HG03196 (cell line): Measurements from ENCODE around the gene KRTAP16-1.
"Not testable (repeated sequence)": the region's sequence is repeated elsewhere in the genome, so short reads cannot be mapped to it uniquely, and the experiment has no call there.

Source experiments
- ATAC-seq: cut with Tn5 transposase; IDR thresholded peaks from one replicate; pipeline ENCODE4 v1.9.1; 2021; ENCODE audit not compliant: unreplicated experiment

Gene KRTAP16-1, protein sequence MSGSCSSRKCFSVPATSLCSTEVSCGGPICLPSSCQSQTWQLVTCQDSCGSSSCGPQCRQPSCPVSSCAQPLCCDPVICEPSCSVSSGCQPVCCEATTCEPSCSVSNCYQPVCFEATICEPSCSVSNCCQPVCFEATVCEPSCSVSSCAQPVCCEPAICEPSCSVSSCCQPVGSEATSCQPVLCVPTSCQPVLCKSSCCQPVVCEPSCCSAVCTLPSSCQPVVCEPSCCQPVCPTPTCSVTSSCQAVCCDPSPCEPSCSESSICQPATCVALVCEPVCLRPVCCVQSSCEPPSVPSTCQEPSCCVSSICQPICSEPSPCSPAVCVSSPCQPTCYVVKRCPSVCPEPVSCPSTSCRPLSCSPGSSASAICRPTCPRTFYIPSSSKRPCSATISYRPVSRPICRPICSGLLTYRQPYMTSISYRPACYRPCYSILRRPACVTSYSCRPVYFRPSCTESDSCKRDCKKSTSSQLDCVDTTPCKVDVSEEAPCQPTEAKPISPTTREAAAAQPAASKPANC

DNA sequence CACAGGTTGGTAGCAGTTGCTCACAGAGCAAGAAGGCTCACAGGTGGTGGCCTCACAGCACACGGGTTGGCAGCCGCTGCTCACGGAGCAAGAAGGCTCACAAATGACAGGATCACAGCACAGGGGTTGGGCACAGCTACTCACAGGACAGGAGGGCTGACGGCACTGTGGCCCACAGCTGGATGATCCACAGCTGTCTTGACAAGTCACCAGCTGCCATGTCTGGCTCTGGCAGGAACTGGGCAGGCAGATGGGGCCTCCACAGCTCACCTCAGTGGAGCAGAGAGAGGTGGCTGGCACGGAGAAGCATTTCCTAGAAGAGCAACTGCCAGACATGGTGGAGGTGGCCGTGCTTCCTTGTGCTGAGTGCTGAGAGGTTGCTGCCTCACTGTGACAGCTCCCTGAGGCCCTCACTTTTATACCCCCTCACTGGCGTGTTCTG, at the start of gene KRTAP16-1:
KRTAP16-1 (minus strand) TSS at position 392 of the 442 bp plus-strand sequence; CDS start at position 336, 56 bp downstream.
- ATAC-seq: peak; percentile 26

- ATAC-seq: no peak
Observed at GRCh38 chr17:41354536-41354935, 45.4 kb upstream of the KRTAP16-1 start.

DNA sequence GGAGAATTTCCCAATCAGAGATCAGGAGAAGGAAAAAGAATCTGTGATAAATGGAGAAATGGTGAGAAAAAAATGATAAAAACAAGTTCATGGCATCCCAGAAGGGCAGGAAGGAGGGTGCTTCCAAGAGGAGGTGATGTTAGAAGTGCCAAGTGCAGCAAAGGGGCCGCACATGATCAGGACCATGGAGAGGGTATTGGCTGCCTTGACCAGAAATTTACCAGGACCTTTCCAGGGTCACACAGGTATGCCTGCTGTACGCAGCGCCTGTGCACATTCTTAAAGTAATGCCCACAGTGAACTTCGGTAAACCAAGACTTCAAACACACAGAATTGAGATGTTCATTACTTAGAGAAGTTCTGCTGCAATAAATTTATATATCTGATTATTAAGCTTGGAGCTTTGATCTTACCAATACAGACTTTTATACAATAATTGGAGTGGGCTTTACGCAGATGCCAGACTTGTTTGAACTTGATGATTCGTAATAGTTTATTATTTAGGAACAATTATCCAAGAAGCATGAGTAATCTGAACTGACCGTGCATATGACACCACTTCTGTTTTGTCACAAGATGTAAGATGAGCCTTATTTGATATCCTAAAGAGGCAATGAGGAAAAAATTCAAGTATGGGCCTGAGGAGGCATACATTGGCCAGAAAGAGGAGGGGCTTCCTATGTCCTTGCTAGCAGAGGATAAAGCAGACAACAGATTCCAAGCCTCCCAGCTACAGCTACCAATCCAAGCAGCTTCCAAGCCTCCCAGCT, 43.7 kb upstream of the KRTAP16-1 start:
- ATAC-seq: no peak

DNA sequence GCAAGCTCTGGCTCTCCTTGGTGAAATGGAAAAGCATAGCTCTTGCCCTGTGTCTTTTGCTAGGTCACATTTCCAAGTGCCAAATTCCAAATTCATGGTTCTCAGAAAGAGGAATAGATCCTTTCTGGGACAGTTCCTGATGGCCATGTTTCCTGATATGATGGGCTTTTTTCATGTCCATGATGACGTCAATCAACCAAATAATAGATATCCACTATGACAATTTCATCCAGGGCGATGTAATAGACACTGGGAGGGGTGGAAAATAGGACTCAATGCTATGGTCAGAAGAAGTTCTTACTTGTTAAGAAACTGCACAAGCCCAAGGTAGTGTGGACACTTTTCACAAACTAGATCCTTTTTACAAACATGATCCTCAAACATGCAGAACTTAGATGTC, 42.1 kb upstream of the KRTAP16-1 start:
- ATAC-seq: no peak

GRCh38 chr17:41350381-41350878, 41.3 kb upstream of the KRTAP16-1 start, which contains the start of gene KRT33A:
TSS of gene KRT33A (minus strand) at chr17:41350828. CDS start at chr17:41350767, 61 bp downstream.
- ATAC-seq: not testable (repeated sequence)

- ATAC-seq: no peak
Observed at GRCh38 chr17:41347869-41348760, 39.0 kb upstream of the KRTAP16-1 start.

DNA sequence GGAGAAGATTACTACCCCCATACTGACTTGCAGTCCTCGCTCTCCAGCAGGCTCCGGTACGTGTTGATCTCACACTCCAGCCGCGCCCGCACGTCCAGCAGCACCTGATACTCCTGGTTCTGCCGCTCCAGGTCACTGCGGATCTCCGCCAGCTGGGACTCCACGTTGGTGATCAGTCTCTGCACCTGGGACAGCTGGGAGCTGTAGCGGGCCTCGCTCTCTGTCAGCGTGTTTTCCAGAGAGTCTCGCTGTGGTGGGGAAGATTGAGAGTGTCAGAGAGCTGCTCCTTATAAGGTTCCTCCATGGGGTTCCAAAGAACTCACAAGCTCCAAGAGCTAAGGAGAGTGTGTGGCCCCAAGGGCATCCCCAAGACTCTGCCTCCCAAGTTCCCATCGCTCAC, 37.3 kb upstream of the KRTAP16-1 start:
- ATAC-seq: not testable (repeated sequence)

DNA sequence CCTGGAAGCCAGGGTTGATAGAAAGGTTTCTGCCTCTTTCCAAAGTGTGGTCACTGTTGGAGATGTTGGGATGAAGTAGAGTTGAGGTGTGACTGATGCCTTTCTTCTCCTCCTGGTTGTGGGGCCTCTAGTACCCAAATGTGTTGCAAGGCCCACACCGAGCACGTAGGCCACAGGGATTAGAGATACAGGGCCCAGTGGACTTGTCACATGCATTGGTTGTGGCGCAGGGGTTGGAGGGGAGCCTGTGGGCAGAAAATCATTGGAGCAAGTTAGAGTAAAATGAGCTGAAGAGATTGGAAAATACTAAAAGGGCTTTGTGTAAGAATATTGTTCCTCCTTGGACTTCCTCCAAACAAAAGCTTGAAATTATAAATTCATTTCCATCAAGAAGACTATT, 36.9 kb upstream of the KRTAP16-1 start:
- ATAC-seq: no peak

DNA sequence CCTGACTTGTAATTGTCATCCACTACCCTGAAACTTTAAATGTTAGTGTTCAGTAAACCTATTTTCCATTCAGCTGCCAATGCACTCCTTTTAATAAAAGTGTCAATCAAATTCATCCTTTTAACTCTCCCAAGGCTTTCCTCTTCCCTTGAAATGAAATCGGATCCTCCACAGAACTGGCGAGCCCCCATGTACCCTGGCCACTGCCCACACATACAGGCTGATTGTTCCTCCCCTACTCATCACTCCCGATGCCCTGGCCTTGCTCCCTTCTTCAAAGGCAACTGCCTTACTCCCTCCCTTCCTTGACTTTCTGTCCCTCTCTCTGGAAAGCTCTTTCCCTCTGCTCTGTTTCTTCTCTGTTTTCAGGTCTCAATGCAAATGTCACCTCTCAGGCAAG, 33.9 kb upstream of the KRTAP16-1 start:
- ATAC-seq: no peak

GRCh38 chr17:41340934-41341861, 32.1 kb upstream of the KRTAP16-1 start:
- peak; percentile 41 for ATAC-seq

DNA sequence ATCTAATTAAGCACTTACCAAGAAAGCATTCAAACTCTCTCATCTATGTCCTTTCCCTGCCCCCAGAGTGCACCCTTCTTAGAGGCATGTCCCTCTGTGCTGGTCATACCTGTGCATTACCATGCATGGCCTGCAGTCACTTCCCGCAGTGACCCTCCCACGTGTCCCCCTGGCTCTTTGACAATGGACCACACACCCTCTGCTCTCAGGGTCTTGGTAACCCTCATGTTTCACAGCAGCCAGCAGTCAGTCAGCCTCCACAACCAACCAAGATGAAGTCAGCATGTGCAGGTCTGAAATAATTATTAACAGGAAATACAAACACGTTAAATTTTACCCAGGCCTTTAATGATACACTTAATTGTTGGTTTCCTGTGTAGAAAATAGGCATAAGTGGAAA, 31.4 kb upstream of the KRTAP16-1 start:
- peak; percentile 29 for ATAC-seq

GRCh38 chr17:41339571-41340172, 30.6 kb upstream of the KRTAP16-1 start:
- no peak for ATAC-seq

DNA sequence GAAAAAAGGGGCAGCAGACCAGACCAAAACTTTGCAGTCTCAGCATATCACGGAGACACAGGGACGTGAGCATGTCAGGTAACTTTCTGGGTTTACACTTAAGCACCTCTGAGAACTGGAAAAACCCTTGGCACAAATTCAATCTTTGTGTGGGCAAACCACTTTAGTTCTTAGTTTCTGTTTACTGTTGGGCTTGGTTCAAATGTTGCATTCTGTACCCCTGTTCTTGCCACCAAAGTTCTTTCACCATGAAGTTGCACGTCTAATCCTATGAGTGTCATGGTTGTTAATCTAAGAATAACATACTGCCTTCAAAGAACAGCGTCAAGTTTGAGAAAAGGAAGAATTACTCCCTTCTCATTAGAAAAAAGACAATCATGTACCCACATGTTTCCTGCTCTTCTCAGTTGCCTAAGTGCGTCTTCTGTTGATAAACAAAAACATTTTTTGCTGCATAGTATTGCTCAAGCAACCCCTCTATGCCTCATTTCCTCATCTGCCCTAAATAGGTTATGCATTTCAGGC, 29.9 kb upstream of the KRTAP16-1 start:
- ATAC-seq: no peak

- ATAC-seq: no peak
Observed at GRCh38 chr17:41335747-41336146, 26.6 kb upstream of the KRTAP16-1 start.

GRCh38 chr17:41334385-41335305, 25.5 kb upstream of the KRTAP16-1 start:
- no peak for ATAC-seq

DNA sequence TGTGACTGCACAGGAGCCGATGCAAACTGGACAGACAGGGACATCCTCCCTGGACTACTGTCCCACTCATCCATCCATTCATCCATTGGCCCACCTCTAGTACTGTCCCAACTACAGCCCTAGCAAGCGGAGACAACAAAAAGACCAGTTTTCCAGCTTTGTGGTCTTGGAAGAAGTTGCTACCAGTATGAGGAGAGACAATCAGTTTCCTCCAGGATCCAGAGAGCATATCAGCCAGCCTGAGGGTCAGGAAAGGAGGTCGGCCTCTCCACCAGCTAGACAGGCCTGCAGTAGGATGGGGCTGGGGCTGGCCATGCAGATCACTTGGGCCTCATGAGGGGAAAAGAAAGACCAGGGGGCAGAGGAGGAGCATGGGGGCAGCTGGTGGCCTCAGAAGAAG, 24.7 kb upstream of the KRTAP16-1 start:
- no peak for ATAC-seq

DNA sequence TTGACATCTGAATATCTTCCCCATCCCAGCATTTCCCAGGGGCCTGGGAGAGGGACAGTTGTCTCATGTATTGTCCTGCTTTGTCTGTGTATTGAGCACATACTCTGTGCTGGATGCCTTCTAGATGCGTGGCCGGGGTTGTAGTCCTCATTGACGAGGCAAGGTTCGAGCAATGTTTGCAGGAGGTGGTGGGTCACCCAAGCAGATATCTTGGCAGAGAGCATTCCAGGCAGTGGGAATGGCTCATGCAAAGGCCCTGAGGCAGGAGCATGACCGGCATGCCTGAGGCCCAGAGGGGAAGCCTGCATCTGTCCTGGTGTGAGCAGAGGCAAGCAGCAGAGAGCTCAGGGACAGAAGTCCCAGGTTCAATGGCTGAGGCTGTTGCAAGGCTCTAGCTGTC, 24.0 kb upstream of the KRTAP16-1 start:
- ATAC-seq: no peak

GRCh38 chr17:41332239-41332638, 23.1 kb upstream of the KRTAP16-1 start:
- no peak for ATAC-seq
